Hematopoietic multipotent progenitor cell treated with erythropoietin and hydrocortisone succinate and interleukin-3 and kit ligand, for 8 days (in vitro differentiated cells): ENCODE measurements around the gene MDP1.
"Not testable (repeated sequence)": the region's sequence is repeated elsewhere in the genome, so short reads cannot be mapped to it uniquely, and the experiment has no call there.

Experiments
- DNase-seq: peaks from one replicate; pipeline ENCODE4 v3.0.0-alpha.2; 2015

MDP1 gene

DNA sequence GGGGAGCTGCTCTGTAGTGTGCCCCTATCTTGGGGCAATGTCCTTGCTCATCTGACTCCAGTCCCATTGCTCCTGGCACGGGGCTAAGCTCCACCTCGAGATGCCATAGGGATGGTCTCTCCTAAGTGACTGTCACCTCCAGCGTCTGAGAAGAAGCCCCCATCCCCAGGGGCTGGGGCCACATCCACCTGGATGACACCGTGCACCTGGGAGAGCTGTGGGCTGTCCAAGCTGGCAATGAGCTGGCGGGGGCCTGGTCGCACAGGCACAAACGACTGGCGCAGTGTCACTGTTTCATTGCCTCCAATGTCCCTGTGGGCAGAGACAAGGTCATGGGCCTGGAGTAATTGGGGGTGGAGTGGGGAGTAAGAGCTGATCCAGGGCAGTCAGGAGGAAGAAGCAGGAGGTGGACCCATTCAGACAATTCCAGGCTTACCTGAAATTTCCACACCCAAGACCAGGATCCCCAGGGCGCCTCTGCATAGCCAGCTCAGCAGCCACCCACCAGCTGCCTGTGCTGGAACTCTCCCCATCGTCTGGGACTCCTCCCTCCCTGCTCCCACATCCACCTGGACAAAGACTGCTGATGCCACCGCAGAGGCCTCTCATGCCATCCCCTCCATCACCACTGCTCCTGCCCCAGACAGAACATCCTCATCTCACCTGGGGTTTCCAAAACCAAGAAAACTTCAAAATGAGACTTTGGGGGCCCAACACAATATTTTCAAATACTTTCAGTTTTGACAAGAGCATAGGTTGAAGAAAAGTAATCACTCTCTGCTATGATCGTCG lies 33.6 kb upstream of the MDP1 start:
- no peak for DNase-seq

DNA sequence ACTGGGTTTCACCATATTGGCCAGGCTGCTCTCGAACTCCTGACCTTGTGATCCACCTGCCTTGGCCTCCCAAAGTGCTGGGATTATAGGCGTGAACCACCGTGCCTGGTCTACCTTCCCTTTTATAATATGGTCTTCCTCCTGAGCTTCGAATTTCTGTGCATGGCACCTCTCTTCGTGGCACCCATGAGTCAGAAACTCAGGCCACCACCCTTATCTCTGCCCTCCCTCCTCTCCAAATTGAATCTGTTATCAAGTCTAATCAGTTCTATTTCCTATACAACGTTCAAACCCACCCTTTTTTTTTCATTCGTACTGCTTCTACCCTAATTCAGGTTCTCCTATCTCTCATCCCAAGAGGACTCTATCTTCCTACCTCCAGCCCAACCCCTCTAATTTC lies 31.6 kb upstream of the MDP1 start:
- peak; percentile 69 for DNase-seq

DNA sequence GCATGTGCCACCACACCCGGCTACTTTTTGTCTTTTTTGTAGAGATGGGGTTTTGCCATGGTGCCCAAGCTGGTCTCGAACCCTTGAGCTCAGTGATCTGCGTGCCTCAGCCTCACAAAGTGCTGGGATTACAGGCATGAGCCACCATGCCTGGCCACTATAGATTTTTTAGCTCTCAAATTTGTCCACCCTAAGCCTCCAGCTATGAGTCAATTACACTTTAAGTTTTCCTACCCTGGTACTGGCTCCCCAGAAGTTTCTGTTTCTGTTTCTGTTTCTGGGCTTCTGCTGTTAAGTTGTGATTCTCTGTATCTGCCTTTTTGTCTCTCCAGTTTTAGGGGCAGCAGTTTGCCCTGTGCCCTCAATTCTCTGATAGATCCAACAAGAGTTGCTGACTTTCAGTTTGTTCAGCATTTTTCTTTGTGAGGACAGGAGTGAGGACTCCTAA lies 30.9 kb upstream of the MDP1 start:
- DNase-seq = peak; percentile 22

DNA sequence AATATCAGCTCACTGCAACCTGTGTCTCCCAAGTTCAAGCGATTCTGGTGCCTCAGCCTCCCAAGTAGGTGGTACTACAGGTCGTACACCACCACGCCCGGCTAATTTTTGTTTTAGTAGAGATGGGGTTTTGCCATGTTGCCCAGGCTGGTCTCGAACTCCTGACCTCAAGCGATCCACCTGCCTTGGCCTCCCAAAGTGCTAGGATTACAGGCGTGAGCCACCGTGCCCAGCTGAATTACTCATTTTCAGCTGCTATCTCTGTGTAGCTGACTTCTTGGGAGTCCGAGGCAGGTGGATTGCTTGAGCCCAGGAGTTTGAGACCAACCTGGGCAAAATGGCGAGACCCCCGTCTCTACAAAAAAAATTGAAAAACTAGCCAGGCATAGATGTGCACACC lies 29.5 kb upstream of the MDP1 start:
- DNase-seq = not testable (repeated sequence)

DNA sequence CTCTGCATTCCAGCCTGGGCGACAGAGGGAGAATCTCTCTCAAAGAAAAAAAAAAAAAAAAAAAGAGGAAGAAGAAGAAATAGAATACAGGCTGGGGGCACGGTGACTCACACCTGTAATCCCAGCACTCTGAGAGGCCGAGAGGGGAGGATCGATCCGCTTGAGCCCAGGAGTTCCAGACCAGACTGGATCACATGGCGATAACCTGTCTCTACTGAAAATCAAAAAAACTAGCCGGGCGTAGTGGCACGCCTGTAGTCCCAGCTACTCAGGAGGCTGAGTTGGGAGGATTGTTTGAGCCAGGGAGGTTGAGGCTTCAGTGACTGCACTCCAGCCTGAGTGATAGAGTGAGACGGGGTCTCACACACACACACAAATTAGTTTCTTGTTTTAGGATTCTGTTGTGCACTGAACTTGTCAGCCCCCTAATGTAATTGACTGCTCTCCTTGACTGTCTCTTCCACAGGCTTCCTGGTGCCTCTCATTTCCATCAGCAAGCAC lies 27.5 kb upstream of the MDP1 start:
- DNase-seq = no peak

DNA sequence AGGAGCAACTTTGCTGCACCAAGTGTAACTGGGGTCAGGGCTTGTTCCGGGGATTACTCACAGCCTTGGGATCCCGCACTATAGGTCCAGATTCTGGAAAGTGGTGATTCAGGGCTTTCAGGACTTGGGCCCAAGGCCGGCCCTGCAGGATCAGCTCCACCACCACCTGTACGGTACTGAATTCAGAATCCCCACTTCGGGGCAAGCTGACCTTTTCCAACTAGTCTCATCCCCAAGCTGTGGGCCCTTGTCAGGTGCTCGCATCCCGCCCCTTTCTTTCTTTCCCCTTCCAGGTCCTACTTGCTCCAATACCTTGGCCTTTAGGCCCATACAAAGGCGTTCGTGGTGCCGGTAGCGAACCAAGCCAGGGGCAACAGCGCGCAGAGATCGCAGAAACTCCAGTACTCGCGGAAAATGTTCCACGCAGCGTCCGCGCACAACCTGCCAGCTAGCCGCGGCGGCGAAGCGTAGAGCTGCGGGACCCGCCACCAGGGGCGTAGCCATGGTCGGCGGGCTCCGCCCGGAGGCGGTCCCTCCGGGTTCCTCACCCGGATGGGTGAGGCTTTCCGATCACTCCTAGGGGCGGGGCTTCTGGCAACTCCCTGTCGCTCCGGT lies 26.1 kb upstream of the MDP1 start:
- DNase-seq = peak; percentile 94

DNA sequence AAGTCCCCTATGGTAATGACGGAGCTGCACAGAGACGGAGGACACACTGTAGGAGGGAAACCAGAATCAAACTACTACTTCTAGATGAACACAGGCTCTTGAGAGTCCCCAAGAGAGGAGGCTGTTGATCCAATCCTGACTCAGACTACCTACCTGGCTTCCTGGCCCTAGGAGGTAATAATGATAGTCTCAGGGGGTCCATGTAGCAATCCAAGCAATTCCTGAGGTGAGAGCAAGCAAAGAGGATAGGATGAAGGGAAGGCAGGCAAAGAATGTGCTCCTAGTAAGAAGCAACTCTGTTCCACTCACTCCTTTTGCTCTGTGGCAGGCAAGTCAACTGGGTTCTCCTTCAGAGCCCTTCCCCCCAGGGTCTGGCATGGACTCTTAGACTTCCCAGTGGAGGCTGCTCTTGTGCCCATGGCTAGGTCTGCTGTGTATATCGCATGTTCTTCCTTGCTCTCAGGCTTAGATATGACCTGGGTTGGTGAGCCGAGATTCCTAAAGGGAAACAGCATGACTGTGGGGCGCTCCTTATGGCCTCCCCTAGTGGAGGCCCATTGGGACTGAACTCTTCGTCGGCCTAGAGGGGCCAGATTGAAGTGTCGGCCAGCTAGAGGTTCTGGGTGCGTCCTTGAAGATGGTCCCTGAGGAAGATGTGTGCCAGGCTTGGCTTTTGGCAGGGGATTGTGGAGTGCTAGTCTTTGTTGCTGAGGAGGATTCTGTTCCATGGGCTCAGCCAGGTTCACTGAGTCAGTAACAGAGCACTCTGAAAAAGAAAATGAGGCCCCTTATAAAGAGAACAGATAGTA lies 24.4 kb upstream of the MDP1 start:
- no peak for DNase-seq

DNA sequence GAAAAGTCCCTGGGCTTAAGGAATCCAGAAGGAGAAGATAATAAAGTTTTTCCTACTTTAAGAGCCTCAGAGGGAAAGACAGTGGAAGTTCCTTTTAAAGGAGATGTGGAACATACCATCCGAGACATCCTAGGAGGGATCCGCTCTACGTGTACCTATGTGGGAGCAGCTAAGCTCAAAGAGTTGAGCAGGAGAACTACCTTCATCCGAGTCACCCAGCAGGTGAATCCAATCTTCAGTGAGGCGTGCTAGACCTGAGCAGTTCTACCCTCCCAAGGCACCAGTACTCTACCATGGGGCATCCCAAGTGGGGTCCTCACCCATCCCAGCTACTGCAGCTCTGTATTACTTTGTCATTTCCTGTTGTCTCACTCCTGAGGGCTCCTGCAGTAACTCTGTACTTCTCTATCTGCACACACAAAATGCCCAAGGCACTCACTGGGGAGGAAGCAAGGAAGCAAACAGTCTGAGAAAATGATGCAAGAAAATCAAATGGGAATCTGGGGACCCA lies 22.7 kb upstream of the MDP1 start:
- no peak for DNase-seq

DNA sequence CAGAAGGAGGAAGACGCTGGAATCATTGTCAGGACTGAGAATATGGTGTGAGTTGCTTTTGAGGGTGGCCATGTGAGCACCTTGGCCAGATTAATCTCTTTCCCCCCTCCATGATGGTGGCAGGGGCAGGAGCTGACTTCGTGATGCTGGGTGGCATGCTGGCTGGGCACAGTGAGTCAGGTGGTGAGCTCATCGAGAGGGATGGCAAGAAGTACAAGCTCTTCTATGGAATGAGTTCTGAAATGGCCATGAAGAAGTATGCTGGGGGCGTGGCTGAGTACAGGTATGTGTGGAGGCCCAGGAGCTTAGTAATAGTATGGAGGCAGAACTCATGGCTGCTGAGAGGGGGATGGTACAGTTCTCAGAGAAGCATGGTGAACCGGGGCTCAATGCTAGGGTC lies 22.3 kb upstream of the MDP1 start:
- no peak for DNase-seq

DNA sequence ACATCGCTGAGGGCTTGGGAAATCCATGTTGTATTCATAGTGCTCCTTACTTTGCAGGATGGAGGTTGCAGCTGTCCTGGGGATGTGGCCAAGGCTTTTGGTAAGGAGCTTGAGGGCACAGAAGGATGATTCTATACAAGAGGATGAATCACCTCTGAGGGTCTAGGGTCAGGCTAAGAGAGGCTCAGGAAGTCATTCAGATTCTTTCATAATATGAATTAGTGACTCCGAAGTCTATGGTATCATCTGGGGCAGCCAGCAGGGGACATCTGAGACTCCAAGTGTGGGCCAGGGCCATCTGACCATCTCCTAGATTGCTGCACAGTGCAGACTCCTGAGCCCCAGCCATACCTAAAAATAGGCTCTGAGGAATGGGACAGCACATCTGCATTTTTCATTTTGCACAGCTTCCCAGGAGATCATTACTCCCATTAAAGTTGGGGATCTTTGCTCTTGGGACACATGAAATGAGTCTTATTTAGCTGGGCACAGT lies 21.6 kb upstream of the MDP1 start:
- DNase-seq = no peak

DNA sequence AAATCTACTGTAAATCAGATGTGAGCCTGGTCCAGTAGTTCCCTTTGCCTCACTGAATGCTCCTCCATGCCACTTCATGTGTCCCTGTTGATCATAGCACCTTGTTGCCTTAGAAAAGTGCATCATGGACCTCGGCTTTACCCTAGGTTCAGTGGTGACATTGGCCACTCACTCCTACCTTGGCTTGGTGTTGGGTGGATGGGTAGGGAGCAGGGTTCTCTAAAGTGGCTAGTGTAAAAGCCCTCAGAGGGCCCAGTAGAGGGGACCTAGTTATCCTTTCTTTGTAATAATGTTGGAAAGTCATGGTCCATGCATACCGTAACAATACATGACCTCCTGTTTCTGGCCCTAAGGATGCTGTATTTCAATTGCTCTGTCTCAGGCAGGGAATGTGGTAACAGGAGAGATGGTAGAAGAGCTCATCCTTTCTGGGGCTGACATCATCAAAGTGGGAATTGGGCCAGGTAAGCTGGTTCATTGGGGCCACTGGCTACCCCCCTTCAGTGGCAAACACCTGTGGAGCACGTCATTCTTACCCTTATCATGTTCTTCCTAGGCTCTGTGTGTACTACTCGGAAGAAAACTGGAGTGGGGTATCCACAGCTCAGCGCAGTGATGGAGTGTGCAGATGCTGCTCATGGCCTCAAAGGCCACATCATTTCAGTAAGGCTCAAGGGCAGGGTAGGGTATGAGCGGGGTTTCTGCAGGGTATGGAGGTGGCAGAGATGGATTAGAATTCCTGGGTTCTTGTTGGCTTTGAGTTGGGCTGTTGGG lies 21.0 kb upstream of the MDP1 start:
- no peak for DNase-seq

DNA sequence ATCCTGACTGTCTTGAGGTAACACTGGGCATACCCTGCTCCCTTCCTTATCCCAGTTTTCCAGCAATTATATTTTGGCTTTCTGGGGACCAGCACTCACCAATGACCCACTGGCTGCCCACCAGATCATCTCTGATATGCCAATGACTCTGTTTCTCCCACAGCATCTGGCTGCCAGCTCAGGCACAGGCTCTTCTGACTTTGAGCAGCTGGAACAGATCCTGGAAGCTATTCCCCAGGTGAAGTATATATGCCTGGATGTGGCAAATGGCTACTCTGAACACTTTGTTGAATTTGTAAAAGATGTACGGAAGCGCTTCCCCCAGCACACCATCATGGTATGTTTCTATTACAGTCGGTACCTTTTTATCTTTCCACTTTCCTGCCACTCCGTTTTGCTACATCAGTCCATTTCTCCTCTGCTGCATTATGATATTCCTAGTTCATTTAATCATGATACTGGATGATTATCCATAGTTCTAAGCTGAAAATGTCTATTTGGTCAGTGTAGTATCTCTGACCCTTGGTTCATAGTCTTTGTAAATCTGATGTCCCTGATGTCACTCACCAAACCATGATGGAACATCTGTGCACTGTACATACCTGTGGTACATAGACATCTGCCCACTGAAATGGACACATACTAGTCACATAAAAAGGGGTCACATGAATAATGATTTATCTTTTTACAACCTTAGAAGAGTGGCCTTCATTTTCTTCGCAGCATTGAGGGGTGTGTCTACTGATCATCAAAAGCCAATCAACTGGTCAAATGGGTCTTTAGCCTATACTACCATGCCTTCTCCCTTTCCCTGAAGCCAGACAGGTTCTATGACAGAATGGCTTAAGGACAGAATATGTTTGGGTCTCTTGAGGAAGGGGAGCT lies 20.2 kb upstream of the MDP1 start:
- no peak for DNase-seq

DNA sequence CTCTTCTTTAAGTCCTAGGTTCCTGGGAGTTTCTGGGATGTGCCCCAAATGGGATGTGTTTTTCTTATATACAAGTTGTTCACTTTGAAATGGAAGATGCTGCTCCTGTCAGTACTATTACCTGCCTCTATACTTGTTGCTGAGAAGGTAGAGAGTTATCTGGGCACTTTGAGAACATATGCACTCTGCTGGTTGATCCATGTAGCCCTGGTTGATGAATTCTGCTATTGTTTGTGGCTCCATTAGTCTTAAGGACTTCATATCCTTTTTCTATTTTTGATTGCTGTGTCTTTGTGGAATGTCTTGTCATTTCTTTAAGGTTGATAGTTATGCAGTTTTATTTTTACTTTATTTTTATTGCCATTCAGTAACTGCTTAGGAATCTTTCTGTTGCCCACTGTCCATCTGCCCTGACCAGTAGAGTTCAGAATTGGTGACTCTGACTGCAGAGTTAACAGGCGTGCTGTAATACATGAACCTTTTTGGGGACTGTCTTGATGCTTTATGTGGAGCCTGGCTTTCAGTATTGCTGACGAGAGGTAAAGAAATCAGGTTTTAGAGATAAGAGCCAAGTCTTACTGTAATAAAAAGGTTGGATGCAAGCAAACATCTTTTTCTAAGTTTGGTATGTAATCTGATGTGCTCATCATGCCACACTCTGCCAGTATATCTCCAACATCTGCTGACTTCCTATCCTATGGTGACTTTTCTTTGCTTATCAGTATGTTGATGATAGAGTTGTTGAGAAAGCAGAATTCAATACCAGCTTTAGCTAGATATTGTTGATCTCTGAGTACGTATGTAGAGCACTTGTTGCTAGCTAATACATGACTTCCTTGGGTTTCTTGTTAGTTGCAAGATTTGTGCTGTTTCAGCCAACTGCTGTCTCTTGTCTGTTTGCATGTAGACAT lies 18.5 kb upstream of the MDP1 start:
- DNase-seq = peak; percentile 18

DNA sequence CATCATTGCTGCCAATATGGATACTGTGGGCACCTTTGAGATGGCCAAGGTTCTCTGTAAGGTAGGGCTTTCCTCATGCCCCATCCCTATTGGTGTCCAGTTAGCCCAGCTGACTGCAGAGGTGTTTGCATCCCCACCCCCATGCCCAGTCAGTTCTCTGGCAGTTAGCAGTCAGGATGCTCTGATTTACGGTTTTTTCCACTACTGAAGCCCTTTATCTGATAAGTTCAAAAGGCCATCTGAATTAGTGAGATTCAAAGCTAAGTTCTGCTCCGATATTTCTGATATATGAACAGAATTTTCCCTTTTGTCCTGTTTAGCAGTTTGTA lies 17.6 kb upstream of the MDP1 start:
- DNase-seq = peak; percentile 25

DNA sequence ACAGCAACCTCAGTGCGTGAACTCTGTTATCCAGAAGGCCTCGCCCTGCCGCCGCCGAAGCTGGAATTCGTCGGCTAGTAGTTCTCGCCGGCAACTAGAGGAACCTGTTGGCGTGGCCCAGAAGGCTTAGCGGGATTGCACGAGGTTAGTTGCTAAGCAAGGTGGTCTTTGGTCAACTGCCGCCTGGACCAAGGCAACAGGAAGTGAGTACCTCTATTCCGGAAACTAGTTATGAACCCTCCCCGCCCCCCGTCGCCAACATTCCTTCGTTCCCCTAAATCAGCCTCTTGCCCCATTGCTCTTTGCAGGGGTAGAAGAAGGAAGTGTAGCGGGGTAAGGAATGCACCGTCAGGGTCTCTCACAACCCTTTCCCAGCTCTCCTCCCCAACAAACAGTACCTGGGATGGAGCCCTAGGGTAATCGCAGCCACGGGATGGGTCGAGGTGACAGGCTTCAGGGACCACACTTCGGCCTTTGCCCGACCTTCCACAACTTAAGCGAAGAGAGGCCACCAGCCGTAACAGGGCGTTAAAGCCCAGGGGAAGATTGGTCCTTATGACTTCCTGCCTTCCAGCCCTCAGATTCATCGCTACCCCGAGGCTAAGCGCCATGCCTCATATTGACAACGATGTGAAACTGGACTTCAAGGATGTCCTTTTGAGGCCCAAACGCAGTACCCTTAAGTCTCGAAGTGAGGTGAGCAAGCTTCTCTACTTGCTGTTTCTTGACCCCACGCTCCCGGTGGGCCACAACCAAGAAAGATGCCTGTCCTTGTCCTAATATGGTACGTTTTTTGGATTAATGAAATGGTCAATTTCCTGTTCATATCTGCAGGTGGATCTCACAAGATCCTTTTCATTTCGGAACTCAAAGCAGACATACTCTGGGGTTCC lies 17.0 kb upstream of the MDP1 start, which contains the start of gene GMPR2:
GMPR2 (plus strand) TSS at position 285 of the 893 bp plus-strand sequence; CDS start at position 610, 325 bp downstream.
- DNase-seq = no peak

DNA sequence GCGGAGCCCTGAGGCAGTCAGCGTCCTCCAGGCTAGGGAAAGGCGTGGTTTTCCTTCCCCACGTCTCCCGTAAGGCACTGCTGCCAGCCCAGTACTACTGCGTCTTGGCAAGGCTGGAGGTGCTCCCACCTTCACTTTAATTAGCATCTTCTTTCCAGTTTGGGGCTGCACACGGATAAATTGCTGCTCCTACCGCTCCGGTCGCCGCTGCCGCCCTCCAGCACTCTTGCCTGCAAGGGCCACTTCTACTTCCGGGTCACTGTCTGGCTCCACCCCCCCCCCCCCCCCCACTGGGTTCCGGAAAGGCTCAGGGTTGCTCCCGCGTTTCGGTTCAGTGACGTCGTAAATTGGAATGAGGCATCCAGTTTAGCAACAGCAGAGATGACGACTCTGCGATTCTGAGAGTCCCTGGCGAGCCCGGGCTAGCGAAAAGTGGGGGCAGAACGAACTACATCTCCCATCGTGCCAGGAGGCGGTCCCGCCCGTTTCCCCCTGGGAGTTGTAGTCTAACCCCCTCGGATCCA lies 16.3 kb upstream of the MDP1 start, which contains the start of gene NEDD8:
NEDD8 (minus strand) TSS at position 247 of the 524 bp plus-strand sequence; CDS start at position 147, 100 bp downstream.
- DNase-seq = peak; percentile 94

DNA sequence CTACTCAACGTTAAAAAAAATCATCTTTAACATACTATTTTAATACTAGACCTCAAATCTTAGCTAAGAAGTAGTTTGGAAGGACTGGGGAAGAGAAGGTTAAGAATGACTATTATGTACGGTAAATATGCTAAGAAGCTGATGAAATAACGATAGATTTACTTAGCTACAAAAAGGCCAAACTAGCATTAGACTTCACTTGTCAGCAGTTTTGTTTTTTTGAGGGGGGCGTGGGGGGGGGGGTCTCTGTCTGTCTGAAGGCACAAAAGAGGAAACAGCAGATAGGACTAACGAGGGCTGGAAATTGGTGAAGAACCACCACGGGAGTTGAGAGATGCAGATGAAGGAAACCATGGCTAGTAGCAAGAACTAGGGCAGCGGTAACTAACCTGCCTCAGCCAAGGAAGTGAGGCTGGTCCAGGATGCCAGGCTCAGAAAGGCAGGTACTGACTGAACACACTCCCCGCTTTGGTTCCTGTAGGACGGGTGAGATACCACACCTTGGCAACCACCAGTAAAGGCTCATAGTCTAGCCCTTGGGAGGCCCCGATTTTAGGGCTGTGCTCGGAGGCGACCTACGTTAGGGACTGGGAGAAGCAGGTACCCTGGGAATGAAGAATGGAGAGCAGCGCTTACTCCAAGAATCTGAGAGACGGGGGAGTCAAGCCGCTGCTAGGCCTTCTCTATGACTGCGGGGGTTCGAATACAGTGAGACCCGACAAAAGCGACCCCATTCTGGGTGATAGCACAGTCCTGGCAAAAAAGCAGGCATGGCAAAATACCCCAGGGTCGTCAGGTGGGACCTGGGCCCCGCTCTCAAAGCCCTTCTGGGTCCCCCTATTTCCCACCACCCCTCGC lies 15.6 kb upstream of the MDP1 start:
- DNase-seq = peak; percentile 39

DNA sequence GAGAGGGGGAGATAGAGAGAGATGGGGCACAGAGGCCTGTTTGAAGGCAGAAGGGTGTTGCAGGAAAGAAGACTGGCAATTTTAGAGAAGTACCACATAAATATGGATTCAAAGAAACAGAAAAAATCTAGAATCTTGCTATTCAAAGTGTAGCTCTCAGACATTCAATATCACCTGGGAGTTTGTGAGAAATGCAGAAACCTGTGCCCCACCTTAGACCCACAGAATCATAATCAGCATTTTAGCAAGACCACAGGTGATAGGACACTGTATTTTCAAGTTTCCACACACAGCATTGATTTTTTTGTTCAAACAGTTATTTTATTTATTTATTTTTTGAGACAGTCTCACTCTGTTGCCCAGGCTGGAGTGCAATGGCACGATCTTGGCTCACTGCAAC lies 13.0 kb upstream of the MDP1 start:
- DNase-seq = no peak
